ENCODE data around the gene DHH.

Gene DHH

DNA sequence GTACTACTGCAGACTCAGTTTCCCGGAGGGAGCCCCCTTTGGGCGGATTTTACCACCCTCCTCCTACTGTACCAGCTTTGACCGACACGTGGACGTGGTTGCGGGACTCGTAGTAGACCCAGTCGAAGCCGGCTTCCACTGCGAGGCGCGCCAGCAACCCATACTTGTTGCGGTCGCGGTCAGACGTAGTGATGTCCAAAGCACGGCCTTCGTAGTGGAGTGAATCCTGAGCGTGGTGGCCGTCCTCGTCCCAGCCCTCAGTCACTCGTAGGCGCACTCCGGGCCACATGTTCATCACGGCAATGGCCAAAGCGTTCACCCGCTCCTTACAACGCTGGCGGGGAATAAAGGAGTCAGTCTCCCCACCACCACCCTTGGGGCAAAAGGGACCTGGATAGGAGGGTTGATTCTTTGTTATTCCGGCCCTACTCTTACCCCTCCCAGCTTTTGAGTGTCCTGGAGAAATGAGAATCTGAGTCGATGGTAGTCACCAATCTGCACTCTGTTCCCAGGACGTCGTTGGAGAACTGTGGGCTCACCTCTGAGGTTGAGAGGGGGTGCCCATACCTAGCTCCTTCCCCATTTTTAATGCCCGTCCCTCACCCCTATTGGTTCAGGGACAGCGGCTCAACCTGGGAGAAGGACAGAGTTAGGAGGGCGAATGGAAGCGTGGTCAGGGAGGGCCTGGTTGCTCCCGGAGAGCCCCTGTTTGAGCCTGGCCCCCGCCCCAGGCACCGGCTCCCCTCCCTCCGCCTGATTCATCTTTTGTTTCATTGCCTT is 3.4 kb downstream of the DHH start:
- TF ChIP-seq, protein P1, sequence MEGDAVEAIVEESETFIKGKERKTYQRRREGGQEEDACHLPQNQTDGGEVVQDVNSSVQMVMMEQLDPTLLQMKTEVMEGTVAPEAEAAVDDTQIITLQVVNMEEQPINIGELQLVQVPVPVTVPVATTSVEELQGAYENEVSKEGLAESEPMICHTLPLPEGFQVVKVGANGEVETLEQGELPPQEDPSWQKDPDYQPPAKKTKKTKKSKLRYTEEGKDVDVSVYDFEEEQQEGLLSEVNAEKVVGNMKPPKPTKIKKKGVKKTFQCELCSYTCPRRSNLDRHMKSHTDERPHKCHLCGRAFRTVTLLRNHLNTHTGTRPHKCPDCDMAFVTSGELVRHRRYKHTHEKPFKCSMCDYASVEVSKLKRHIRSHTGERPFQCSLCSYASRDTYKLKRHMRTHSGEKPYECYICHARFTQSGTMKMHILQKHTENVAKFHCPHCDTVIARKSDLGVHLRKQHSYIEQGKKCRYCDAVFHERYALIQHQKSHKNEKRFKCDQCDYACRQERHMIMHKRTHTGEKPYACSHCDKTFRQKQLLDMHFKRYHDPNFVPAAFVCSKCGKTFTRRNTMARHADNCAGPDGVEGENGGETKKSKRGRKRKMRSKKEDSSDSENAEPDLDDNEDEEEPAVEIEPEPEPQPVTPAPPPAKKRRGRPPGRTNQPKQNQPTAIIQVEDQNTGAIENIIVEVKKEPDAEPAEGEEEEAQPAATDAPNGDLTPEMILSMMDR (IDR thresholded peaks at IDR 0.05), result no peak

DNA sequence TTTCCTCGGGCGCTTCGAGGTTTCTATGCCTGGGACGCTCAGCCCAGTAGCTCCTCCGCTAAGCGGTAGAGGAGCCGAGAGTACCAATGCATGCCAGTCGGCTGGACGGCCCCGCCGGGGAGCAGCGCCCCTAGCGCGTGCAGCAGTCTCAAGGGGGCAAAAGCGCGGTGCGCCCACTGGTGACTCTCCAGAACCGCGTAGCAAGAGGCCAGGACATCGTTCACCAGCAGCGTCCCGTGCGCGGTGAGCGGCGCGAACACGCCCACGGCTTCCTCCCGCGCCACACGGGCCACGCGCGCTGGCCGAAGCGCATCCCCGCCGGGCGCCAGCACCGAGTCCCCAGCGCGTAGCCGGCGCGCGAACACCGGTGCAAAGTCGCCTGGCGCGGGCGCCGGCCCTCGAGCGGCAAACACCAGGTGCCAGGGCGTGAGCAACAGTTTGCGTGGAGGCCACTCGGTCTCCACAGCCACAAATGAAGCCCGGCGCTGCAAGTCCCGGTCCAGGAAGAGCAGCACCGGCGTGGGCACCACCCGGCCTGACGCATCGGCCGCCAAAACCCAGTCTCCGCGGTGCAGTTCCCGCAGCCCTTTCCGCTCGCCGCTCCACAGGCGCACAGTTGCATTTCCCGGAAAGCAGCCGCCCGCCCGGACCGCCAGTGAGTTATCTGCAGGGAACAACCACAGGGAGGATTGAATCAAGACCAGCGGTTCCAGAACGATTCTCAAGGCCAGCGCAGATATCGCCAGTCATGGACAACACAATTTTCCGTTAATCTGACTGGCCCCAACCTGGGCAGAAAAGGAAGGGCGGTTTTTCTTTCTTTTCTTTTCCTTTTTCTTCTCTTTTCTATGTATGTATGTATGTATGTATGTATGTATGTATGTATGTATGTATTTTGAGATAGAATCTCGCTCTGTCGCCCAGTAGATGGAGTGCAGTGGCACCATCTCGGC is 4.5 kb downstream of the DHH start:
- TF ChIP-seq, protein P1 (IDR thresholded peaks at IDR 0.05), result peak; percentile 34

DNA sequence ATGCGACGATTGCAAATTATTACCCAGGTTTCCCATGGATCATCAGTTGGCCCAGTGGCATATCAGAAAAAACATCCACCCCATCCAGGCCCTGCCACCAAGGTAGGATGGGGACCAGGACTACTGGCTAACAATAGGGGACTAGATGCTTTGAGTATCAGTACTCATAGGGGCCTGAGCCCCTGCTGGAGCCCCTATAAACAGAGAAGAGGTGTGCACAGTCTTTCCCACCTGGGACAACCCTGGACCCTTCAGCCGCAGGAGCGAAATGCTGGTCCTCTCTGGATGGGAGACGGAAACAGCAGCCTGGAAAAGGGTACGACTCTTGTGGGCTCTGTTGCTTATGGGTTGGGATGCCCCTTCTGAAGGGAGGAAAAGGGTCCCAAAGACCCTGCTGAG is 5.7 kb downstream of the DHH start:
- TF ChIP-seq, protein P1 (IDR thresholded peaks at IDR 0.05), result no peak

DNA sequence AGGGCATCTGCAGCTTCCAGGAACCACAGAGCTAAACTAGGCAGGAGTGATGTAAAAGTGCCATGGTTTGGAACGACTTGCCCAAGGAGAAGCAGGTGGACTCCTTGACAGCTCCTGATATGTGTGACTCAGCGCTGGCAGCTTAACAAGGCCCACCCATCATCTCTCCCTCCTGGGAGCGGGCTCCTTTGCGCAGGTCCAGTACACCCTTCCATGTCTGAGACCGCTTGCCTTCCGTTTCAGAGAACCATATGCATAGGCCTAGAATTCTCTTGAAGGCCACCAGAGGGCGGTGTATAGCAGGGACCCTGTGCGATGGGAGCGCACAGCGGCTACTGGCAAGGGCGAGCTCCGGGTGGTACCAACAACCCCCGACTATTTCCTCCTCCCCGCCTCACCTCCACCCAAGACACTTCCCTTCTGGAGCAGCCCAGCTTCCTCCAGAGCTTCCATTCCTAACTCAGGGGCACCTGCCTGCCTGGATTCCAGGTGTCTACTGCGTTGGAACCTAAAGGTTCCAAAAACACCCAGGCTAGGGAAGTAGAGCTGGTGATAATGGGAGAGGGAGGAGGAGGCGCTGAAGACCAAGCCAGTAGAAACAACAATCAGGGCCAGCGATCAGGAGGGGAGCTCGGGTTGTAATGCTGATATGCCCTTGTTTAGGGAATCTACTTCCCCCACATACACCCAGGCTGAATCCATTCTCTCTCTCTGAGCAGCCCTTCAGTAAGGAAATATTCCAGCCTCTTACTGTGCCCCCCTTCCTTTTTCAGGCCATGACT is 6.3 kb downstream of the DHH start:
- TF ChIP-seq, protein P1 (IDR thresholded peaks at IDR 0.05), result peak; percentile 89

DNA sequence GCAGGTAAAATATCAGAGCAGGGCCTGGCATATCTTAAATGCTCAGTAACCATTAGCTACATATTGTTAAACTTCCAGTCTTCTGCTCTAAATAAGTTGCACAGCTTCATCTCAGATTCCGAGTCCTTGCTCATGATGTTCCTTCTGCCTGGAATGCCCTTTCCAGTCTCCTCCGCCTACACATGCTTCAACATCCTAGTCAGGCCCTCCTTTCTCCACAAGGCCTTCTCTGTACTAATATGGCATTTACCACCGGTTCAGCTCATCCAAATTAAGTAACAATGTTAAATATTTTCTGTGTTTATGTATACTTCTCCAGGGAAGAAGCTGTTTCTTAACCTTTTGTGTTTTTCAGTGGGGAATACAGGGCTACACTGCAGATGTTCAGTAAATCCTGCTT is 8.5 kb downstream of the DHH start:
- TF ChIP-seq, protein P1 (IDR thresholded peaks at IDR 0.05), result no peak

DNA sequence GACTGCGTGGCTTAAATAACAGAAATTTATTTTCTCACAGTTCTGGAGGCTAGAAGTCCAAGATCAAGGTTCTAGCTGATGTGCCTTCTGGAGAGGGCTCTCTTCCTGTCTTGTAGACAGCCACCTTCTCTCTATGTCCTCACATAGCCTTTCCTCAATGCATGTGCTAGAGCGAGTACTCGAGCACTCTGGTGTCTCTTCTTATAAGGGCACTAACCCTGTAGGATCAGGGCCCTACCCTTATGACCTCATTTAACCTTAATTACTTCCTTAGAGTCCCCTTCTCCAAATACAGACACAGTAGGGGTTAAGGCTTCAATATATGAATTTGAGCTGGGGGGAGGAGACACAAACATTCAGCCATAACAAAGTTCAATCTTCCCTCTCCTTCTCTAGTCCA is 10.2 kb downstream of the DHH start:
- TF ChIP-seq, protein P1 (IDR thresholded peaks at IDR 0.05), result no peak

DNA sequence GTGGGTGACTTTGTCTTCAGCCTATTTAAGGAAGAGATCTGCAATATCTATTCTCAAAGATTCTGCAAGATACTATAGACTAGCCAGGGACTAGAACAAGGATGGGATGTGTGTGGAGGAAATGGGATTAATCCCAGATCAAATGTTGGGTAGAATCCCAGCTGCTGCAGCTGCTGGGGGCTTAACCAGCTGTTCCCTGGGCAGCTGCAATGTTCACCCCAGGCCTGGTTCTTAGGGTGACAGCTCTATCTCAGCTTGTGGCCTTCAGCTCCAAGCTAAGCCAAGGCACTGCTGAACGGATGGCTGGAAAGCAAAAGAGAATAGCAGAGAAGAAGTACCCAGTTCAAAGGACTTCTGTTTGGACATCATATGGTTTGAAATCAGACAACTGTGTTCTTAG is 14.8 kb downstream of the DHH start:
- TF ChIP-seq, protein P1 (IDR thresholded peaks at IDR 0.05), result no peak

Measured in LNCAP (cell line).